ENCODE results near the gene RBM20.

The RBM20 gene

GRCh38 chr10:110847374-110847773 is 203.2 kb downstream of the RBM20 start:
- DNase-seq (ENCODE audit: extremely low read depth in 1 of 2, low read depth in 1 of 2), result no peak

- no peak for DNase-seq (ENCODE audit: extremely low read depth in 1 of 2, low read depth in 1 of 2)
These were observed 204.0 kb downstream of the RBM20 start for GRCh38 chr10:110848106-110848505.

GRCh38 chr10:110850099-110850498 is 206.0 kb downstream of the RBM20 start:
- no peak for DNase-seq (ENCODE audit: extremely low read depth in 1 of 2, low read depth in 1 of 2)

- DNase-seq (ENCODE audit: extremely low read depth in 1 of 2, low read depth in 1 of 2), result no peak
These were observed 207.0 kb downstream of the RBM20 start for GRCh38 chr10:110851020-110851612.

- no peak for DNase-seq (ENCODE audit: extremely low read depth in 1 of 2, low read depth in 1 of 2)
These were observed 208.2 kb downstream of the RBM20 start for GRCh38 chr10:110852255-110852896.

GRCh38 chr10:110852947-110853346 is 208.8 kb downstream of the RBM20 start:
- DNase-seq (ENCODE audit: extremely low read depth in 1 of 2, low read depth in 1 of 2), result no peak

- no peak for DNase-seq (ENCODE audit: extremely low read depth in 1 of 2, low read depth in 1 of 2)
These were observed 209.9 kb downstream of the RBM20 start for GRCh38 chr10:110853921-110854605.

GRCh38 chr10:110857265-110858171 is 213.4 kb downstream of the RBM20 start:
- DNase-seq (ENCODE audit: extremely low read depth in 1 of 2, low read depth in 1 of 2), result no peak

GRCh38 chr10:110858297-110858934 is 214.3 kb downstream of the RBM20 start:
- DNase-seq (ENCODE audit: extremely low read depth in 1 of 2, low read depth in 1 of 2), result no peak

- DNase-seq (ENCODE audit: extremely low read depth in 1 of 2, low read depth in 1 of 2), result no peak
These were observed 215.3 kb downstream of the RBM20 start for GRCh38 chr10:110859206-110859972.

GRCh38 chr10:110859973-110860376 is 215.8 kb downstream of the RBM20 start:
- DNase-seq (ENCODE audit: extremely low read depth in 1 of 2, low read depth in 1 of 2), result no peak

- no peak for DNase-seq (ENCODE audit: extremely low read depth in 1 of 2, low read depth in 1 of 2)
These were observed 216.6 kb downstream of the RBM20 start for GRCh38 chr10:110860576-110861241.

- no peak for DNase-seq (ENCODE audit: extremely low read depth in 1 of 2, low read depth in 1 of 2)
These were observed 217.3 kb downstream of the RBM20 start for GRCh38 chr10:110861476-110861875.

GRCh38 chr10:110861930-110862649 is 218.0 kb downstream of the RBM20 start:
- DNase-seq (ENCODE audit: extremely low read depth in 1 of 2, low read depth in 1 of 2), result no peak

- DNase-seq (ENCODE audit: extremely low read depth in 1 of 2, low read depth in 1 of 2), result no peak
These were observed 218.8 kb downstream of the RBM20 start for GRCh38 chr10:110862961-110863360.

GRCh38 chr10:110863361-110863760 is 219.2 kb downstream of the RBM20 start:
- DNase-seq (ENCODE audit: extremely low read depth in 1 of 2, low read depth in 1 of 2), result no peak

GRCh38 chr10:110863956-110864355 is 219.8 kb downstream of the RBM20 start:
- no peak for DNase-seq (ENCODE audit: extremely low read depth in 1 of 2, low read depth in 1 of 2)

- DNase-seq (ENCODE audit: extremely low read depth in 1 of 2, low read depth in 1 of 2), result no peak
These were observed 220.6 kb downstream of the RBM20 start for GRCh38 chr10:110864662-110865140.

All from stimulated activated CD8-positive, alpha-beta memory T cell treated with anti-CD3 and anti-CD28 coated beads, Interleukin-7, amount 100 ng/mL, for 48 hours (primary cell).